HG03439 (cell line): ENCODE results near the gene CLTA.
"Not testable (repeated sequence)": the region's sequence is repeated elsewhere in the genome, so short reads cannot be mapped to it uniquely, and the experiment has no call there.

Experiments
- ATAC-seq: cut with Tn5 transposase; IDR thresholded peaks from one replicate; pipeline ENCODE4 v1.9.1; 2021; ENCODE audit warnings: mild to moderate bottlenecking, moderate library complexity; ENCODE audit not compliant: unreplicated experiment

Gene CLTA

GRCh38 chr9:36158122-36158521 lies 32.6 kb upstream of the CLTA start:
- no peak for ATAC-seq

GRCh38 chr9:36158917-36159316 lies 31.8 kb upstream of the CLTA start:
- no peak for ATAC-seq

- not testable (repeated sequence) for ATAC-seq
Observed at GRCh38 chr9:36159509-36159908, 31.2 kb upstream of the CLTA start.

- ATAC-seq = not testable (repeated sequence)
Observed at GRCh38 chr9:36160126-36160525, 30.6 kb upstream of the CLTA start.

- ATAC-seq = no peak
Observed at GRCh38 chr9:36161187-36161586, 29.5 kb upstream of the CLTA start.

GRCh38 chr9:36162211-36162738 lies 28.4 kb upstream of the CLTA start:
- no peak for ATAC-seq

GRCh38 chr9:36163049-36163785 lies 27.5 kb upstream of the CLTA start:
- ATAC-seq = no peak

- ATAC-seq = no peak
Observed at GRCh38 chr9:36163786-36164170, 26.9 kb upstream of the CLTA start.

- no peak for ATAC-seq
Observed at GRCh38 chr9:36164372-36164771, 26.3 kb upstream of the CLTA start.

- ATAC-seq = no peak
Observed at GRCh38 chr9:36164989-36165388, 25.7 kb upstream of the CLTA start.

GRCh38 chr9:36165826-36166167 lies 24.9 kb upstream of the CLTA start:
- no peak for ATAC-seq

- peak; percentile 83 for ATAC-seq
Observed at GRCh38 chr9:36166168-36166927, 24.4 kb upstream of the CLTA start.

GRCh38 chr9:36169166-36169565 lies 21.6 kb upstream of the CLTA start, which contains the start of gene CCIN:
TSS of gene CCIN (plus strand) at chr9:36169388. CDS start at chr9:36169503, 115 bp downstream.
- ATAC-seq = no peak

GRCh38 chr9:36169708-36170107 lies 21.0 kb upstream of the CLTA start:
- ATAC-seq = no peak

- ATAC-seq = no peak
Observed at GRCh38 chr9:36170531-36170930, 20.2 kb upstream of the CLTA start.

GRCh38 chr9:36173861-36174260 lies 16.9 kb upstream of the CLTA start:
- no peak for ATAC-seq

GRCh38 chr9:36174271-36174670 lies 16.4 kb upstream of the CLTA start:
- ATAC-seq = no peak

- no peak for ATAC-seq
Observed at GRCh38 chr9:36174731-36175130, 16.0 kb upstream of the CLTA start.

- not testable (repeated sequence) for ATAC-seq
Observed at GRCh38 chr9:36175209-36175608, 15.5 kb upstream of the CLTA start.

GRCh38 chr9:36176496-36176895 lies 14.2 kb upstream of the CLTA start:
- ATAC-seq = not testable (repeated sequence)

- ATAC-seq = no peak
Observed at GRCh38 chr9:36177571-36177970, 13.2 kb upstream of the CLTA start.

- not testable (repeated sequence) for ATAC-seq
Observed at GRCh38 chr9:36180243-36180642, 10.5 kb upstream of the CLTA start.
